OCI-LY3 (cell line): ENCODE results near the gene KRTAP5-5.
"Not testable (repeated sequence)": the region's sequence is repeated elsewhere in the genome, so short reads cannot be mapped to it uniquely, and the experiment has no call there.

Experiments
- H2AFZ ChIP-seq: fragments of 200-600, 300-600 bp; shearing (Covaris generic); 2 replicates; pipeline ENCODE4 v1.6.0; 2014; ENCODE audit warnings: antibody characterized with exemption, low read depth, low read length
- H3K27ac ChIP-seq: fragments of 200-600, 300-600 bp; sonication (generic); 2 replicates; pipeline ENCODE4 v1.5.1; 2014; ENCODE audit warnings: mild to moderate bottlenecking, low read length, moderate library complexity, mixed read lengths
- H3K27me3 ChIP-seq: fragments of 200-600, 300-600 bp; sonication (generic); 2 replicates; pipeline ENCODE4 v1.6.1; 2014; ENCODE audit warnings: low read depth, low read length, mixed read lengths
- H3K36me3 ChIP-seq: fragments of 200-600, 300-600 bp; sonication (generic); replicated peaks from 2 replicates; pipeline ENCODE3; 2014; ENCODE audit warnings: low read depth, low read length, mixed read lengths
- H3K4me1 ChIP-seq: fragments of 300-600, 200-600 bp; sonication (generic); 2 replicates; pipeline ENCODE4 v1.6.1; 2014; ENCODE audit warnings: low read length, mixed read lengths
- H3K4me2 ChIP-seq: fragments of 200-600, 300-600 bp; sonication (generic); 2 replicates; pipeline ENCODE4 v1.6.1; 2014; ENCODE audit warnings: low read length, mixed read lengths
- H3K4me3 ChIP-seq: fragments of 300-600, 200-600 bp; sonication (generic); 2 replicates; pipeline ENCODE4 v1.5.1; 2014; ENCODE audit warnings: antibody characterized with exemption, mild to moderate bottlenecking, low read length, moderate library complexity
- H3K79me2 ChIP-seq: fragments of 300-600, 200-600 bp; shearing (Covaris generic); 2 replicates; pipeline ENCODE4 v1.6.1; 2014; ENCODE audit warnings: mild to moderate bottlenecking, low read length, mixed read lengths
- H3K9ac ChIP-seq: fragments of 300-600, 200-600 bp; shearing (Covaris generic); 2 replicates; pipeline ENCODE4 v1.6.0; 2014; ENCODE audit warnings: mild to moderate bottlenecking, low read length, moderate library complexity
- H3K9me3 ChIP-seq: fragments of 200-600, 300-600 bp; shearing (Covaris generic); 2 replicates; pipeline ENCODE4 v1.6.1; 2014; ENCODE audit warnings: low read length, mixed read lengths; ENCODE audit not compliant: insufficient read depth
- H4K20me1 ChIP-seq: fragments of 200-600, 300-600 bp; sonication (generic); 2 replicates; pipeline ENCODE4 v1.6.1; 2016; ENCODE audit warnings: low read length, mixed read lengths; ENCODE audit not compliant: insufficient read depth
- EZH2phosphoT487 ChIP-seq: fragments of 200-600 bp; shearing (Covaris generic); IDR thresholded peaks from 2 replicates; pipeline ENCODE4 v1.6.1; 2018; ENCODE audit warnings: antibody characterized with exemption, mixed run types, low read depth
- TF ChIP-seq, protein P1 (sequence below): fragments of 200-600, 300-600 bp; sonication (generic); IDR thresholded peaks from 2 replicates; pipeline ENCODE4 v1.5.1; 2014; ENCODE audit warnings: antibody characterized with exemption, low read length, low read depth

The KRTAP5-5 gene

DNA sequence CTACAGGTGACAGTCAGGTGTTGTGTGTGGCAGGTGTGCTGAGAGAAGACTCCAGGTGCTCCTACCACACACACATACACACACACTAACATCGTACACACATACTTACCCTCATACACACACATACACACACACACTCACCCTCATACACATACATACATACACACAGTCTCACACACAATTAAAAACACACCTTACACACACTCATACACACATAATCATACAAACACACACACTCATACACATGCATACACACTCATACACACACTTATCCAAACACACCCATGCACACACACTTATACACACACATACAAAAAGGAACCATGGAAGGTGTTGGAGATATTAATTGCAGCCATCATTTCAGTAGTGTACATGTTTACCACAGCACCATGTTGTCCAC is 25.9 kb upstream of the KRTAP5-5 start:
- Histone ChIP-seq H4K20me1 (peaks cover 3% of the 10 kb centered on the region; the same call in 1 of the 2 replicates), H2AFZ (no peak overlapping the region), H3K4me1 (peaks cover 26% of the 10 kb centered on the region), H3K4me2 (no peak overlapping the region), H3K9ac (no peak overlapping the region), H3K79me2 (no peaks in the 10 kb centered on the region), H3K36me3 (peaks cover 4% of the 10 kb centered on the region), H3K27me3 (peaks cover 77% of the 10 kb centered on the region), H3K4me3 (no peak overlapping the region), H3K9me3 (no peaks in the 10 kb centered on the region), H3K27ac (no peak overlapping the region)
- no peak for TF ChIP-seq EZH2phosphoT487
- TF ChIP-seq, protein P1, sequence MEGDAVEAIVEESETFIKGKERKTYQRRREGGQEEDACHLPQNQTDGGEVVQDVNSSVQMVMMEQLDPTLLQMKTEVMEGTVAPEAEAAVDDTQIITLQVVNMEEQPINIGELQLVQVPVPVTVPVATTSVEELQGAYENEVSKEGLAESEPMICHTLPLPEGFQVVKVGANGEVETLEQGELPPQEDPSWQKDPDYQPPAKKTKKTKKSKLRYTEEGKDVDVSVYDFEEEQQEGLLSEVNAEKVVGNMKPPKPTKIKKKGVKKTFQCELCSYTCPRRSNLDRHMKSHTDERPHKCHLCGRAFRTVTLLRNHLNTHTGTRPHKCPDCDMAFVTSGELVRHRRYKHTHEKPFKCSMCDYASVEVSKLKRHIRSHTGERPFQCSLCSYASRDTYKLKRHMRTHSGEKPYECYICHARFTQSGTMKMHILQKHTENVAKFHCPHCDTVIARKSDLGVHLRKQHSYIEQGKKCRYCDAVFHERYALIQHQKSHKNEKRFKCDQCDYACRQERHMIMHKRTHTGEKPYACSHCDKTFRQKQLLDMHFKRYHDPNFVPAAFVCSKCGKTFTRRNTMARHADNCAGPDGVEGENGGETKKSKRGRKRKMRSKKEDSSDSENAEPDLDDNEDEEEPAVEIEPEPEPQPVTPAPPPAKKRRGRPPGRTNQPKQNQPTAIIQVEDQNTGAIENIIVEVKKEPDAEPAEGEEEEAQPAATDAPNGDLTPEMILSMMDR: no peak

GRCh38 chr11:1604181-1604580 is 25.4 kb upstream of the KRTAP5-5 start:
- Histone ChIP-seq H2AFZ (no peak overlapping the region), H3K79me2 (no peaks in the 10 kb centered on the region), H3K4me2 (no peak overlapping the region), H3K9ac (no peak overlapping the region), H3K36me3 (peaks cover 4% of the 10 kb centered on the region), H3K27me3 (peaks cover 71% of the 10 kb centered on the region), H3K9me3 (no peaks in the 10 kb centered on the region), H3K27ac (no peak overlapping the region), H3K4me1 (peaks cover 26% of the 10 kb centered on the region), H3K4me3 (no peak overlapping the region), H4K20me1 (peaks cover 3% of the 10 kb centered on the region; the same call in 1 of the 2 replicates)
- TF ChIP-seq, protein P1: no peak

DNA sequence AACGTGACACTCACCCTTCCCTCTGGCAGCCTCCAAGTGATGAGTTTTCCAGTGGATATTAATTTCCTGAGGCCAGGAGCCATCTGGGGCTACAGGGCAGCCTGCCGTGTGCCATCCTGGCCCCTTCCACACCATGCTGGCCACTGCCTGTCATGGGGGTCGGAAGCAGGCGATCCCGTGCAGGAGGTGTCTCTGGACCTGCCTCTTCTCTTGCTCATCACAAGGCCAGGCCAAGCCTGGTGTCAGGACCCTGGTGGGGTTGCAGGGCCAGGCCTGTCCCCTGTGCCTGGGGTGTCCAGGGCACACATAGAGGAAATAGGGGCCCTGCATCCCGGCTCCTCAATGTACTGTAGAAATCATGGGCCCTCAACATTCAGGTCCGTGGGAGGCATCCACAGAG is 24.9 kb upstream of the KRTAP5-5 start:
- Histone ChIP-seq H3K4me2 (no peak overlapping the region), H4K20me1 (peaks cover 3% of the 10 kb centered on the region; the same call in 1 of the 2 replicates), H3K36me3 (peaks cover 4% of the 10 kb centered on the region), H3K4me1 (peaks cover 26% of the 10 kb centered on the region), H3K9me3 (no peaks in the 10 kb centered on the region), H3K9ac (no peak overlapping the region), H3K79me2 (no peaks in the 10 kb centered on the region), H2AFZ (no peak overlapping the region), H3K27me3 (peaks cover 66% of the 10 kb centered on the region), H3K4me3 (no peak overlapping the region), H3K27ac (no peak overlapping the region)
- TF ChIP-seq, protein P1: no peak
- TF ChIP-seq EZH2phosphoT487: no peak

GRCh38 chr11:1605923-1606322 is 23.7 kb upstream of the KRTAP5-5 start:
- Histone ChIP-seq H3K9ac (peak overlapping the region; percentile 9; the same call in 1 of the 2 replicates), H3K27ac (peak overlapping the region; percentile 42; the same call in 1 of the 2 replicates), H3K27me3 (peaks cover 54% of the 10 kb centered on the region), H3K4me2 (peak overlapping the region; percentile 75), H3K4me1 (peaks cover 26% of the 10 kb centered on the region), H3K4me3 (peak overlapping the region; percentile 54)
- not testable (repeated sequence) for H3K79me2 ChIP-seq, H3K9me3 ChIP-seq, H2AFZ ChIP-seq, H3K36me3 ChIP-seq, H4K20me1 ChIP-seq

- not testable (repeated sequence) for H2AFZ ChIP-seq, H3K9ac ChIP-seq, H3K79me2 ChIP-seq, H4K20me1 ChIP-seq, H3K4me3 ChIP-seq, H3K4me2 ChIP-seq, H3K36me3 ChIP-seq, H3K9me3 ChIP-seq, H3K27ac ChIP-seq
- peaks cover 40% of the 10 kb centered on the region for H3K27me3 ChIP-seq
- peaks cover 17% of the 10 kb centered on the region for H3K4me1 ChIP-seq
Measured at GRCh38 chr11:1607156-1607845, 22.3 kb upstream of the KRTAP5-5 start.

DNA sequence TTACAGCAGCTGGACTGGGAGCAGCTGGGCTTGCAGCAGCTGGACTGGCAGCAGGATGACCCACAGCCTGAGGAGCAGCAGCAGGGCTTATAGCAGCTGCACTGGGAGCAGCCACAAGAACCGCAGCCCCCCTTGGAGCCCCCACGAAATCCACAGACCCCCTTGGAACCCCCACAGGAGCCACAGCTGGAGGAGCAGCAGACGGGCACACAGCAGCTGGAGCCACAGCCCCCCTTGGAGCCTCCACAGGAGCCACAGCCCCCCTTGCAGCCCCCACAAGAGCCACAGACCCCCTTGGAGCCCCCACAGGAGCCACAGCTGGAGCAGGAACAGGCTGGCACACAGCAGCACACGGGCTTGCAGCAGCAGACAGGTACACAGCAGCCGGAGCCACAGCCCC is 21.7 kb upstream of the KRTAP5-5 start:
- H3K79me2 ChIP-seq, H3K27ac ChIP-seq, H3K9me3 ChIP-seq, H3K9ac ChIP-seq, H2AFZ ChIP-seq, H3K4me2 ChIP-seq, H3K4me3 ChIP-seq, H3K36me3 ChIP-seq, H4K20me1 ChIP-seq: not testable (repeated sequence)
- Histone ChIP-seq H3K4me1 (peaks cover 17% of the 10 kb centered on the region), H3K27me3 (peaks cover 35% of the 10 kb centered on the region)
